A549 (cell line): ENCODE measurements around the gene IRAK3.

Experiments
- CEBPB ChIP-seq, 2 experiments: fragments of >200 bp in 1 of 2; sonication (Bioruptor Twin) in 1 of 2; formaldehyde crosslinking in 1 of 2; IDR thresholded peaks; 2 replicates each; pipeline ENCODE4 v1.6.1; 2012 to 2016
- EP300 ChIP-seq, 2 experiments: fragments of >200 bp; sonication (Bioruptor Twin); formaldehyde crosslinking; IDR thresholded peaks; 2 replicates in 1 of 2; 3 replicates in 1 of 2; pipeline ENCODE4 v1.6.1; 2016 to 2017
- PHF8 ChIP-seq: fragments of 200-600 bp; sonication (generic); IDR thresholded peaks from 2 replicates; pipeline ENCODE4 v1.6.1; 2016; ENCODE audit warnings: low read depth, mild to moderate bottlenecking, antibody characterized with exemption, moderate library complexity, borderline replicate concordance
- POLR2A ChIP-seq: IDR thresholded peaks from 2 replicates; pipeline ENCODE4 v1.6.1; 2012; ENCODE audit warnings: mild to moderate bottlenecking, low read length
- RNF2 ChIP-seq: fragments of 200-600 bp; sonication (generic); IDR thresholded peaks from 2 replicates; pipeline ENCODE4 v1.6.1; 2016; ENCODE audit warnings: low read depth, mild to moderate bottlenecking, antibody characterized with exemption, moderate library complexity, borderline replicate concordance
- ZSCAN20 ChIP-seq: fragments of 250-450 bp; sonication (Bioruptor Pico); IDR thresholded peaks from 2 replicates; pipeline ENCODE4 v1.8.0; 2022; ENCODE audit warnings: mild to moderate bottlenecking, moderate library complexity
- TF ChIP-seq, protein P1 (sequence below): fragments of >200 bp; sonication (Bioruptor Twin); formaldehyde crosslinking; IDR thresholded peaks from 3 replicates; pipeline ENCODE4 v1.5.1; 2016
- TF ChIP-seq, protein P2 (sequence below): fragments of 200-600 bp; sonication (generic); IDR thresholded peaks from 2 replicates; pipeline ENCODE4 v1.6.1; 2016; ENCODE audit warnings: antibody characterized with exemption, mild to moderate bottlenecking, moderate library complexity

GRCh38 chr12:66149702-66150398 lies 39.2 kb upstream of the IRAK3 start:
- TF ChIP-seq, protein P1, sequence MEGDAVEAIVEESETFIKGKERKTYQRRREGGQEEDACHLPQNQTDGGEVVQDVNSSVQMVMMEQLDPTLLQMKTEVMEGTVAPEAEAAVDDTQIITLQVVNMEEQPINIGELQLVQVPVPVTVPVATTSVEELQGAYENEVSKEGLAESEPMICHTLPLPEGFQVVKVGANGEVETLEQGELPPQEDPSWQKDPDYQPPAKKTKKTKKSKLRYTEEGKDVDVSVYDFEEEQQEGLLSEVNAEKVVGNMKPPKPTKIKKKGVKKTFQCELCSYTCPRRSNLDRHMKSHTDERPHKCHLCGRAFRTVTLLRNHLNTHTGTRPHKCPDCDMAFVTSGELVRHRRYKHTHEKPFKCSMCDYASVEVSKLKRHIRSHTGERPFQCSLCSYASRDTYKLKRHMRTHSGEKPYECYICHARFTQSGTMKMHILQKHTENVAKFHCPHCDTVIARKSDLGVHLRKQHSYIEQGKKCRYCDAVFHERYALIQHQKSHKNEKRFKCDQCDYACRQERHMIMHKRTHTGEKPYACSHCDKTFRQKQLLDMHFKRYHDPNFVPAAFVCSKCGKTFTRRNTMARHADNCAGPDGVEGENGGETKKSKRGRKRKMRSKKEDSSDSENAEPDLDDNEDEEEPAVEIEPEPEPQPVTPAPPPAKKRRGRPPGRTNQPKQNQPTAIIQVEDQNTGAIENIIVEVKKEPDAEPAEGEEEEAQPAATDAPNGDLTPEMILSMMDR: no peak
- no peak for TF ChIP-seq ZSCAN20 (CRISPR knock-in tag)
- no peak for TF ChIP-seq POLR2A
- no peak for TF ChIP-seq CEBPB (IDR thresholded peaks at IDR 0.05)
- TF ChIP-seq, protein P2, sequence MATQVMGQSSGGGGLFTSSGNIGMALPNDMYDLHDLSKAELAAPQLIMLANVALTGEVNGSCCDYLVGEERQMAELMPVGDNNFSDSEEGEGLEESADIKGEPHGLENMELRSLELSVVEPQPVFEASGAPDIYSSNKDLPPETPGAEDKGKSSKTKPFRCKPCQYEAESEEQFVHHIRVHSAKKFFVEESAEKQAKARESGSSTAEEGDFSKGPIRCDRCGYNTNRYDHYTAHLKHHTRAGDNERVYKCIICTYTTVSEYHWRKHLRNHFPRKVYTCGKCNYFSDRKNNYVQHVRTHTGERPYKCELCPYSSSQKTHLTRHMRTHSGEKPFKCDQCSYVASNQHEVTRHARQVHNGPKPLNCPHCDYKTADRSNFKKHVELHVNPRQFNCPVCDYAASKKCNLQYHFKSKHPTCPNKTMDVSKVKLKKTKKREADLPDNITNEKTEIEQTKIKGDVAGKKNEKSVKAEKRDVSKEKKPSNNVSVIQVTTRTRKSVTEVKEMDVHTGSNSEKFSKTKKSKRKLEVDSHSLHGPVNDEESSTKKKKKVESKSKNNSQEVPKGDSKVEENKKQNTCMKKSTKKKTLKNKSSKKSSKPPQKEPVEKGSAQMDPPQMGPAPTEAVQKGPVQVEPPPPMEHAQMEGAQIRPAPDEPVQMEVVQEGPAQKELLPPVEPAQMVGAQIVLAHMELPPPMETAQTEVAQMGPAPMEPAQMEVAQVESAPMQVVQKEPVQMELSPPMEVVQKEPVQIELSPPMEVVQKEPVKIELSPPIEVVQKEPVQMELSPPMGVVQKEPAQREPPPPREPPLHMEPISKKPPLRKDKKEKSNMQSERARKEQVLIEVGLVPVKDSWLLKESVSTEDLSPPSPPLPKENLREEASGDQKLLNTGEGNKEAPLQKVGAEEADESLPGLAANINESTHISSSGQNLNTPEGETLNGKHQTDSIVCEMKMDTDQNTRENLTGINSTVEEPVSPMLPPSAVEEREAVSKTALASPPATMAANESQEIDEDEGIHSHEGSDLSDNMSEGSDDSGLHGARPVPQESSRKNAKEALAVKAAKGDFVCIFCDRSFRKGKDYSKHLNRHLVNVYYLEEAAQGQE: no peak
- no peak for TF ChIP-seq EP300 (IDR thresholded peaks at IDR 0.05)
- TF ChIP-seq PHF8: no peak
- TF ChIP-seq RNF2: no peak
